ENCODE data around the gene EGLN3. TPM values are rescaled to one million over a fixed set of nuclear protein-coding genes. Genes with fewer than 3 reads are reported as not detected.
A peak's percentile ranks its signal among the peaks of the same experiment; 100 is the strongest.

Gene EGLN3
- total and polyA plus RNA-seq, 4 experiments from 2014 or later: 4.0 to 15.4 (median 5.3) TPM

DNA sequence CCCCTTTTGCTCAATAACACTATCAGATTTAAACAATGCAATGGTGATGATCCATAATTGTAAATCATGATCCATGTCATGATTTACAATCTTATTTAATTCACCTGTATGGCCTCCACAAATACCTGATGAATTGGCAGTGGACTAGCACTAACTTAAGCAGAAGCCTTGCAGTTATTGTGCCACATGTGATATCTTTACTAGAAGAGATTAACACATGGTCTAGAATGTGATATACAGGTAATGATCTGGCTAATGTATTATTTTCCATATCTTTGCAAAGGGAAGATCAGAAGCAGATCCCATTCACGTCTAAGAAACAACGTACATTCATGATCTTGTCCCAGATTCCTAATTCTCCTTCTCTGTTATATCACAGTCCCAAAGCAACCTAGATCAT is 66.0 kb downstream of the EGLN3 start:
- Histone ChIP-seq H3K27me3 (ENCODE audit: insufficient read depth, low read length) (no peaks in the 10 kb centered on the region), H3K27ac (ENCODE audit: low read depth, low read length) (no peak overlapping the region), H3K36me3 (ENCODE audit: insufficient read depth, low read length) (no peaks in the 10 kb centered on the region), H3K4me1 (ENCODE audit: insufficient read depth, low read length) (no peaks in the 10 kb centered on the region), H3K9me3 (ENCODE audit: control insufficient read depth in 1 of 2, low read length in 2 of 2) (no peaks in the 10 kb centered on the region), H3K4me3 (ENCODE audit: low read length in 2 of 2) (no peak overlapping the region)
- intact Hi-C loops (cut with micrococcal nuclease): no loop called here
- H3K27me3 Mint-ChIP-seq: peaks cover 2% of the 10 kb centered on the region in 2 donors
- H3K4me3 Mint-ChIP-seq: no peak overlapping the region
- H3K36me3 Mint-ChIP-seq: peaks cover 1 to 8% of the 10 kb centered on the region in 2 donors
- ChIA-PET POLR2A (ENCODE audit: partially characterized antibody) (no interaction called here), CTCF (ENCODE audit: partially characterized antibody) (no interaction called here)
- no peaks in the 10 kb centered on the region for H3K4me1 Mint-ChIP-seq
- H3K27ac Mint-ChIP-seq: no peak overlapping the region
- H3K9me3 Mint-ChIP-seq: peaks cover 0 to 32% (median 9%) of the 10 kb centered on the region in 8 donors
- DNase-seq: no peak

- no peak overlapping the region for H3K4me3 ChIP-seq (ENCODE audit: low read length in 2 of 2)
- H3K4me1 ChIP-seq (ENCODE audit: insufficient read depth, low read length): no peaks in the 10 kb centered on the region
- ChIA-PET POLR2A (ENCODE audit: partially characterized antibody) (no interaction called here), CTCF (ENCODE audit: partially characterized antibody) (no interaction called here)
- DNase-seq: no peak
- Mint-ChIP-seq H3K4me1 (no peaks in the 10 kb centered on the region), H3K27ac (no peak overlapping the region), H3K27me3 (no peaks in the 10 kb centered on the region), H3K4me3 (no peak overlapping the region), H3K9me3 (peaks cover 7 to 42% (median 25%) of the 10 kb centered on the region in 8 donors), H3K36me3 (peaks cover 4 to 10% of the 10 kb centered on the region in 2 donors)
- no peaks in the 10 kb centered on the region for H3K27me3 ChIP-seq (ENCODE audit: insufficient read depth, low read length)
- no peaks in the 10 kb centered on the region for H3K36me3 ChIP-seq (ENCODE audit: insufficient read depth, low read length)
- H3K9me3 ChIP-seq (ENCODE audit: control insufficient read depth in 1 of 2, low read length in 2 of 2): no peaks in the 10 kb centered on the region
- intact Hi-C loops (cut with micrococcal nuclease): no loop called here
- H3K27ac ChIP-seq (ENCODE audit: low read depth, low read length): no peak overlapping the region
Measured at GRCh38 chr14:33880330-33880729, 70.5 kb downstream of the EGLN3 start.

- POLR2A ChIA-PET (ENCODE audit: partially characterized antibody): no interaction called here
- Histone ChIP-seq H3K36me3 (ENCODE audit: insufficient read depth, low read length) (no peaks in the 10 kb centered on the region), H3K27ac (ENCODE audit: low read depth, low read length) (no peak overlapping the region), H3K4me3 (ENCODE audit: low read length in 2 of 2) (no peak overlapping the region), H3K9me3 (ENCODE audit: control insufficient read depth in 1 of 2, low read length in 2 of 2) (no peaks in the 10 kb centered on the region), H3K27me3 (ENCODE audit: insufficient read depth, low read length) (no peaks in the 10 kb centered on the region), H3K4me1 (ENCODE audit: insufficient read depth, low read length) (no peaks in the 10 kb centered on the region)
- Mint-ChIP-seq H3K36me3 (peaks cover 6 to 11% of the 10 kb centered on the region in 2 donors), H3K4me3 (no peak overlapping the region), H3K27ac (no peak overlapping the region), H3K4me1 (no peaks in the 10 kb centered on the region), H3K9me3 (peaks cover 7 to 46% (median 28%) of the 10 kb centered on the region in 8 donors), H3K27me3 (no peaks in the 10 kb centered on the region)
- CTCF ChIA-PET (ENCODE audit: partially characterized antibody): no interaction called here
- no peak for DNase-seq
- intact Hi-C loops (cut with micrococcal nuclease): no loop called here
Measured at GRCh38 chr14:33879684-33880286, 71.1 kb downstream of the EGLN3 start.

GRCh38 chr14:33876274-33876673 is 74.6 kb downstream of the EGLN3 start:
- Mint-ChIP-seq H3K4me1 (no peaks in the 10 kb centered on the region), H3K9me3 (peaks cover 7 to 57% (median 40%) of the 10 kb centered on the region in 8 donors), H3K27me3 (no peaks in the 10 kb centered on the region), H3K36me3 (peaks cover 5 to 20% of the 10 kb centered on the region in 2 donors), H3K27ac (peak overlapping the region in 1 of 7 donors; percentile 13), H3K4me3 (no peak overlapping the region)
- Histone ChIP-seq H3K27ac (ENCODE audit: low read depth, low read length) (no peak overlapping the region), H3K27me3 (ENCODE audit: insufficient read depth, low read length) (no peaks in the 10 kb centered on the region), H3K36me3 (ENCODE audit: insufficient read depth, low read length) (no peaks in the 10 kb centered on the region), H3K4me1 (ENCODE audit: insufficient read depth, low read length) (no peaks in the 10 kb centered on the region), H3K4me3 (ENCODE audit: low read length in 2 of 2) (no peak overlapping the region), H3K9me3 (ENCODE audit: control insufficient read depth in 1 of 2, low read length in 2 of 2) (no peaks in the 10 kb centered on the region)
- ChIA-PET POLR2A (ENCODE audit: partially characterized antibody) (no interaction called here), CTCF (ENCODE audit: partially characterized antibody) (interaction anchor here (1.1 to 1.6 kb wide), 3 partner anchors 10 to 83 kb away, joined by 3 to 4 read pairs (median 3); no protein-coding TSS in a partner anchor)
- intact Hi-C loops (cut with micrococcal nuclease): no loop called here
- no peak for DNase-seq
